H7 (cell line): ENCODE results near the gene RPS8. TPM values are rescaled to one million over a fixed set of nuclear protein-coding genes. Genes with fewer than 3 reads are reported as not detected.
"Not testable (repeated sequence)": the region's sequence is repeated elsewhere in the genome, so short reads cannot be mapped to it uniquely, and the experiment has no call there.

Experiments used
- DNase-seq: peaks from one replicate; pipeline ENCODE4 v3.0.0; 2012
- H3K27me3 ChIP-seq: 2 replicates; pipeline ENCODE4 v1.6.0; 2011; ENCODE audit warnings: mild to moderate bottlenecking, low read length; ENCODE audit not compliant: control insufficient read depth, insufficient read depth
- H3K36me3 ChIP-seq: replicated peaks from 2 replicates; pipeline ENCODE4 v1.5.1; 2011; ENCODE audit warnings: low read length; ENCODE audit not compliant: control insufficient read depth, insufficient read depth
- H3K4me3 ChIP-seq: 2 replicates; pipeline ENCODE4 v1.5.1; 2011; ENCODE audit warnings: low read depth, mild to moderate bottlenecking, control low read depth, low read length, moderate library complexity; ENCODE audit not compliant: insufficient read depth
- total RNA-seq: library from RNA; depleted of rRNA; stranded (reverse); fragments of >200 nt; shearing (Covaris generic); gene quantifications from 2 replicates; pipeline ENCODE4 v1.2.3, GENCODE V29; 2014; rRNA removed

Gene RPS8
- total RNA-seq: 3,197 and 3,561 TPM in 2 replicates

- Histone ChIP-seq H3K36me3 (peaks cover 28% of the 10 kb centered on the region), H3K4me3 (peak within 1 kb of the TSS; percentile 100), H3K27me3 (no peaks in the 10 kb centered on the region)
- peak; percentile 93 for DNase-seq
These were observed at the start of gene RPS8 for GRCh38 chr1:44775078-44775929. RPS8 (plus strand) TSS chr1:44775540; CDS start chr1:44775597, 57 bp downstream.

- Histone ChIP-seq H3K36me3 (no peaks in the 10 kb centered on the region), H3K27me3 (no peaks in the 10 kb centered on the region), H3K4me3 (no peak within 1 kb of the TSS)
- DNase-seq: peak; percentile 89
These were observed 44.4 kb upstream of the RPS8 start, which contains the start of gene RNU5D-1 for GRCh38 chr1:44730741-44731512. RNU5D-1 (minus strand) TSS chr1:44731170.

- no peak for DNase-seq
- no peaks in the 10 kb centered on the region for H3K27me3 ChIP-seq
- no peaks in the 10 kb centered on the region for H3K36me3 ChIP-seq
- H3K4me3 ChIP-seq: no peak overlapping the region
These were observed 42.0 kb upstream of the RPS8 start for GRCh38 chr1:44733365-44733764.

- H3K4me3 ChIP-seq: no peak overlapping the region
- DNase-seq: no peak
- H3K36me3 ChIP-seq: no peaks in the 10 kb centered on the region
- H3K27me3 ChIP-seq: no peaks in the 10 kb centered on the region
These were observed 41.6 kb upstream of the RPS8 start for GRCh38 chr1:44733784-44734183.

- DNase-seq: no peak
- no peaks in the 10 kb centered on the region for H3K27me3 ChIP-seq
- H3K36me3 ChIP-seq: no peaks in the 10 kb centered on the region; the same call in 1 of the 2 replicates
- H3K4me3 ChIP-seq: no peak overlapping the region
These were observed 39.3 kb upstream of the RPS8 start for GRCh38 chr1:44735992-44736391.

GRCh38 chr1:44738953-44739306, 36.4 kb upstream of the RPS8 start:
- not testable (repeated sequence) for H3K27me3 ChIP-seq, DNase-seq
- Histone ChIP-seq H3K36me3 (peaks cover 10% of the 10 kb centered on the region), H3K4me3 (peak overlapping the region; percentile 85)

- Histone ChIP-seq H3K27me3 (no peaks in the 10 kb centered on the region), H3K36me3 (peaks cover 13% of the 10 kb centered on the region), H3K4me3 (peak within 1 kb of the TSS; percentile 85)
- peak; percentile 97 for DNase-seq
These were observed 35.8 kb upstream of the RPS8 start, which contains the start of gene KIF2C for GRCh38 chr1:44739307-44740178. KIF2C (plus strand) TSS chr1:44739837; CDS start chr1:44739933, 96 bp downstream.

DNA sequence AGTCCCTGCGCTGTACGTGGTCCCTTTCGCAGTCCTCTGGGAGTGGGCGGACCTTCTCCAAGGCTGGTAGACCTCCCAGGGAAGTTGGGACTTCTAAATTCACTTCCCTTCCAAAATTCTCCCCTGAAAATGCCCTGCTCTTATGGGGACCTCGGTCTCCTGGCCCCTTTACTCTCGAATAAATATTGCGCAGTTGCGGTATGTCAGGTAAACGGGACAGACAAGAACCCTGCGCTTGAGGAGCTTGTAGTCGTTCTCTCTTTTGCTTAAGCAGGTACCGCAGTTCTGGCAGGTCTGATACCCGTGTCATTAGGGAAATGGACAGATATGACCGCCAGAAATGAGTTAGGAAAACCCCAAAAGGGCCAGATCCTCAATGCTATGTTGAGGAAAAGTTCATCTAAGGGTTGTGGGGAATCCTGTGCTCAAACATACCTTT, 35.1 kb upstream of the RPS8 start:
- DNase-seq: no peak
- no peaks in the 10 kb centered on the region for H3K27me3 ChIP-seq
- H3K4me3 ChIP-seq: peak overlapping the region; percentile 85
- peaks cover 13% of the 10 kb centered on the region for H3K36me3 ChIP-seq

DNA sequence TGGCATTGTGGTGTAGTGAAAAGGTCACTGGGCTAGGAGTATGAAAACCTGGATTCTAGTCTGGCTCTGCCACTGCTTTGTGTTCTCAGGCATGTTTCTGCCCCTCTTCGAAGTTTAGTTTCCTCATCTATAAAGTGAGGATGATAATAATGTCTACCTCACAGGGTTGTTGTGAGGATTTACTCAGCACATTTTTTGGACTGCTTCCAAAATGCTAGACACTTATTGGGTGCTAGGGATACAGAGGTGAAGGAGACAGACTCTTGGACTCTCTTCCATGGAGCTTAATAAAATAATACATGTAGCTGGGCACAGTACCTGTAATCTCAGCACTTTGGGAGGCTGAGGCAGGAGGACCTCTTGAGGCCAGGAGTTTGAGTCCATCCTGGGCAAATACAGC, 32.1 kb upstream of the RPS8 start:
- Histone ChIP-seq H3K4me3 (no peak overlapping the region), H3K27me3 (no peaks in the 10 kb centered on the region), H3K36me3 (peaks cover 30% of the 10 kb centered on the region)
- DNase-seq: no peak

GRCh38 chr1:44747878-44748277, 27.5 kb upstream of the RPS8 start:
- H3K36me3 ChIP-seq: peaks cover 44% of the 10 kb centered on the region

DNA sequence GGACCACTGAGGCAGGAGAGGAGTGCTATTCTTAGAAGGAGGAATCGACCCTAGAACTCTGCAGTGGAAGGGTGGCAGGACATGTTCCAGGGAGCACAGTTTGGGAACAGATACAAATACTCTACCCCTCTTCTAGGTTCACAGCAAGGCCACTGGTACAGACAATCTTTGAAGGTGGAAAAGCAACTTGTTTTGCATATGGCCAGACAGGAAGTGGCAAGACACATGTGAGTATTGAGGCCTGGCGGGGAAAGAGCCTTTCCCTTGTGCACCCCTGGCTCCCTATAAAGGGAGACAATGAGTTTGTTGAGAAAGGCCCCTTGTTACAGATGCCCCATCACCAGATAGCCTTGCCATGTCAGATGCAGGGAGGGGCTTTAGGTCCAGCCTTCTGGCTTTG, 17.9 kb upstream of the RPS8 start:
- no peaks in the 10 kb centered on the region for H3K27me3 ChIP-seq
- H3K4me3 ChIP-seq: no peak overlapping the region
- H3K36me3 ChIP-seq: peaks cover 79% of the 10 kb centered on the region
- DNase-seq: no peak

More at GRCh38 chr1:44747878-44748277, 27.5 kb upstream of the RPS8 start:
- Histone ChIP-seq H3K4me3 (no peak overlapping the region), H3K27me3 (no peaks in the 10 kb centered on the region)
- DNase-seq: no peak

DNA sequence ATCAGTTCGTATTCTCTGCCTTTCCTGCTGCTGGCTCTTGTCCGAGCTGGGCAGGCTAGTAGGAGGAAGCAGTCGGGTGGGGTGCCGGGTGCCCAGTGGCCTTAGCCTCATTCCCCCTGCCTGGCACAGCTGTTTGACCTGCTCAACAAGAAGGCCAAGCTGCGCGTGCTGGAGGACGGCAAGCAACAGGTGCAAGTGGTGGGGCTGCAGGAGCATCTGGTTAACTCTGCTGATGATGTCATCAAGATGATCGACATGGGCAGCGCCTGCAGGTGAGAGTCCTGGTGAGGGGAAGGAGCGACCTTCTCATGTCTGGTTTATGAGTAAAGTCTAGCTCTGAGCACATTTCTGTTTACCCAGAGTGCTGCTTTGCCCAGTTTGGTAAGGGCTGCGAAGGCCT, 16.3 kb upstream of the RPS8 start:
- H3K36me3 ChIP-seq: peaks cover 75% of the 10 kb centered on the region
- H3K4me3 ChIP-seq: no peak overlapping the region
- no peak for DNase-seq
- H3K27me3 ChIP-seq: no peaks in the 10 kb centered on the region

DNA sequence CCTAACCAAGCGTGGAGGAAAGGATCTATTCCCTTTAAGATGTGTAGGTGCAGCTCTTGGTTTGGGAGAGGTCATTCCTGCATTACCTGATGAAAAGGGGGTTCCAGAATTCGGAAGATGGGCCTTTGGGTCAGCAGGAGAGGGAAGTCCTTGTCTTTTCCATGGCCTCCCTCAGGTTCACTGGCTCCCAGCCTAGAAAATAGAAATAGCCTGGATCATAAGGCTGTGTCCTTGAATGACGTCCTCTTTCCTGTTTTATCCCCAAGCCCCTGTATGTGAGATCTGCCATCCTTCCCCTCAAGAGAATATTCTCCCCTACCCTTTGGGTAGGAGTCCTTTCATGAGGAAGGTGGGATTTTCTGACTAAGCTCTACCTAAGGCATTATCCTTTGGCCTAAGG, 14.5 kb upstream of the RPS8 start:
- Histone ChIP-seq H3K4me3 (no peak overlapping the region), H3K27me3 (no peaks in the 10 kb centered on the region), H3K36me3 (peaks cover 63% of the 10 kb centered on the region)
- DNase-seq: no peak

GRCh38 chr1:44766421-44766820, 8.9 kb upstream of the RPS8 start:
- H3K36me3 ChIP-seq: peaks cover 35% of the 10 kb centered on the region
- not testable (repeated sequence) for DNase-seq, H3K27me3 ChIP-seq

More at GRCh38 chr1:44766421-44766820, 8.9 kb upstream of the RPS8 start:
- H3K4me3 ChIP-seq: not testable (repeated sequence)
